Breast epithelium (tissue), 4 donors: Measurements from ENCODE around the gene ITPRID1. TPM values are rescaled to one million over a fixed set of nuclear protein-coding genes. Genes with fewer than 3 reads are reported as not detected.

Experiments used
- DNase-seq, 2 donors: peaks; one replicate each; pipeline ENCODE4 v3.0.0-alpha.2; 2019; ENCODE audit warnings: low spot score in 2 of 2
- H3K27ac ChIP-seq, 2 donors: fragments of 200-600 bp; sonication (generic) in 1 of 2; one replicate each; pipeline ENCODE4 v1.5.1; 2016 to 2019; ENCODE audit warnings: mild to moderate bottlenecking in 1 of 2
- H3K27me3 ChIP-seq, 2 donors: fragments of 200-600 bp; sonication (generic) in 1 of 2; one replicate each; pipeline versions ENCODE4 v1.5.1 to v1.6.0; 2017 to 2019; ENCODE audit warnings: control low read depth in 1 of 2, mild to moderate bottlenecking in 1 of 2
- H3K36me3 ChIP-seq: fragments of 200-600 bp; one replicate; pipeline ENCODE4 v1.5.1; 2019
- H3K4me1 ChIP-seq, 2 donors: fragments of 200-600 bp; sonication (generic); one replicate each; pipeline ENCODE4 v1.5.1; 2016 to 2019; ENCODE audit warnings: control low read depth in 1 of 2
- H3K4me3 ChIP-seq, 3 donors: fragments of 200-600 bp; sonication (generic); 1 replicate in 2 of 3; 2 replicates in 1 of 3; pipeline ENCODE4 v1.5.1; 2016 to 2019; ENCODE audit warnings: mild to moderate bottlenecking in 3 of 3, moderate library complexity in 2 of 3
- H3K9me3 ChIP-seq, 2 donors: fragments of 200-600 bp; sonication (generic) in 1 of 2; one replicate each; pipeline ENCODE4 v1.5.1; 2016 to 2019; ENCODE audit warnings: control low read depth in 1 of 2
- POLR2A ChIP-seq: fragments of 450-650 bp; IDR thresholded peaks from one replicate; pipeline ENCODE4 v1.6.1; 2016; ENCODE audit warnings: antibody characterized with exemption, mild to moderate bottlenecking, moderate library complexity
- POLR2AphosphoS5 ChIP-seq, 3 donors: sonication (generic); formaldehyde crosslinking; IDR thresholded peaks; one replicate each; pipeline ENCODE4 v1.6.1; 2017; ENCODE audit warnings: antibody characterized with exemption in 3 of 3
- intact Hi-C: fragments of 100-400 bp; cut with DNase I; formaldehyde crosslinking; loops from one replicate; pipeline ENCODE4 v1.15.1; 2023; ENCODE audit warnings: low total_unique reads
- total RNA-seq, 3 donors: library from RNA; depleted of rRNA; stranded (reverse); fragments of >200 nt; gene quantifications; one replicate each; pipeline ENCODE4 v1.1.0, GENCODE V29; 2016
- TF ChIP-seq, protein P1 (sequence below), 3 donors: fragments of 450-650 bp; IDR thresholded peaks; one replicate each; pipeline ENCODE4 v1.5.1; 2016 to 2017; ENCODE audit warnings: antibody characterized with exemption in 3 of 3, mild to moderate bottlenecking in 3 of 3, moderate library complexity in 3 of 3

The ITPRID1 gene
- total RNA-seq, 3 donors from 2014 or later = 1.6 to 2.6 TPM; not detected in 1

DNA sequence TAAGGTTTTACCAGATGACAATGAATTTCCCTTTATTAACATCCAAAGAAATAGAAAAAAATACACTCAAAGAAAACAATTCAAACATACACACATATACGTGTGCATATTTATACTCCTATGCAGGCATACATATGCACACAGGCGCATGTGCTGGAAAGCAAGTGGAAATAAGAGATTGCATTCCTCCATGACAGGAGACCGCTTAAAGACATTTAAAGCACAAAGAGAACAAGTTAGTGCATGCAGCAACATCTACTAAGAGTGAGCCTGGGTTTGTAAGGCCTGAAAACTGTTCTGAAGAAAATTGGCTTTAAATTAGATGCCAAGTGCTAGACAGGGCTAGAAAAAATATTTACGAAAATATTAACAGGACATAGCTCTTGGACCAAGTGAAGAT is 133.1 kb downstream of the ITPRID1 start:
- Histone ChIP-seq H3K4me3 (no peak overlapping the region), H3K27ac (no peak overlapping the region), H3K27me3 (no peaks in the 10 kb centered on the region), H3K9me3 (no peaks in the 10 kb centered on the region), H3K4me1 (no peaks in the 10 kb centered on the region), H3K36me3 (no peaks in the 10 kb centered on the region)
- no peak for DNase-seq
- TF ChIP-seq, protein P1, sequence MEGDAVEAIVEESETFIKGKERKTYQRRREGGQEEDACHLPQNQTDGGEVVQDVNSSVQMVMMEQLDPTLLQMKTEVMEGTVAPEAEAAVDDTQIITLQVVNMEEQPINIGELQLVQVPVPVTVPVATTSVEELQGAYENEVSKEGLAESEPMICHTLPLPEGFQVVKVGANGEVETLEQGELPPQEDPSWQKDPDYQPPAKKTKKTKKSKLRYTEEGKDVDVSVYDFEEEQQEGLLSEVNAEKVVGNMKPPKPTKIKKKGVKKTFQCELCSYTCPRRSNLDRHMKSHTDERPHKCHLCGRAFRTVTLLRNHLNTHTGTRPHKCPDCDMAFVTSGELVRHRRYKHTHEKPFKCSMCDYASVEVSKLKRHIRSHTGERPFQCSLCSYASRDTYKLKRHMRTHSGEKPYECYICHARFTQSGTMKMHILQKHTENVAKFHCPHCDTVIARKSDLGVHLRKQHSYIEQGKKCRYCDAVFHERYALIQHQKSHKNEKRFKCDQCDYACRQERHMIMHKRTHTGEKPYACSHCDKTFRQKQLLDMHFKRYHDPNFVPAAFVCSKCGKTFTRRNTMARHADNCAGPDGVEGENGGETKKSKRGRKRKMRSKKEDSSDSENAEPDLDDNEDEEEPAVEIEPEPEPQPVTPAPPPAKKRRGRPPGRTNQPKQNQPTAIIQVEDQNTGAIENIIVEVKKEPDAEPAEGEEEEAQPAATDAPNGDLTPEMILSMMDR (IDR thresholded peaks at IDR 0.05) = no peak
- TF ChIP-seq POLR2A (no peak), POLR2AphosphoS5 (IDR thresholded peaks at IDR 0.05) (no peak)
- intact Hi-C loops = no loop called here

DNA sequence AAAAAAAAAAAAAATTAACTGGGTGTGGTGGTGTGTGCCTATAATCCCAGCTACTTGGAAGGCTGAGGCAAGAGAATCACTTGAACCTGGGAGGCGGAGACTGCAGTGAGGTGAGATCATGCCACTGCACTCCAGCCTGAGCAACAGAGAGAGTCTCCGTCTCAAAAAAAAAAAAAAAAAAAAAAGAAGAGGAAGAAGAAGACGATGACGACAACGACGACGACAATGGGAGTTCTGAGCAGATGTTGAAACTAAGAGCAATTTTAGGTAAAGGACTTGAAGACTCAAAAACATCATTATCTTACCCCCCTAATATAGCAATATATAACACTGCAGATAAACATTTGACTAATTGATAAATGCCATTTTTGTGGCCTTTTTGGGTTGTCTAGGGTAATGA is 133.6 kb downstream of the ITPRID1 start:
- no peak for DNase-seq
- H3K9me3 ChIP-seq = no peaks in the 10 kb centered on the region
- H3K4me3 ChIP-seq = no peak overlapping the region
- H3K27ac ChIP-seq = no peak overlapping the region
- H3K36me3 ChIP-seq = no peaks in the 10 kb centered on the region
- intact Hi-C loops = no loop called here
- TF ChIP-seq POLR2AphosphoS5 (IDR thresholded peaks at IDR 0.05) = no peak
- TF ChIP-seq POLR2A = no peak
- TF ChIP-seq, protein P1 (IDR thresholded peaks at IDR 0.05) = no peak
- no peaks in the 10 kb centered on the region for H3K27me3 ChIP-seq
- no peaks in the 10 kb centered on the region for H3K4me1 ChIP-seq

DNA sequence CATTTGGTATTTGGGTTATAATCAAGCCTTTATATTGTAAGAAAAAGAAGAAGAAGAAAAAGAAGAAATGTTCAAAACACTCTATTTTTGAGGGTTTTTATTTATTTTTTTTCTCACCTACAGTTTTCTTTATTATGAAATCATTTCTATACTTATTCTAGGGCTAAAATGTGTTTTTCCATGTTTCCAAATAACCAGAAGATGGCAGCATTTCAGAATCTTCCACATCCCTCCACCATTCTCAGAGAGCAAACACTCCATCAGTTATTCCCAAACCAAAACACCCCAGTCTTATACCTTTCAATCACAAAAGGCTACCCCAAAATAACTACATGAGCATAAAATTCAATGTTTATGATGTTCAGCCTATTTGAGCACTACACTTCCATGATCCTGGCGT is 134.4 kb downstream of the ITPRID1 start:
- TF ChIP-seq POLR2AphosphoS5 (IDR thresholded peaks at IDR 0.05) (no peak), POLR2A (no peak)
- TF ChIP-seq, protein P1 (IDR thresholded peaks at IDR 0.05) = no peak
- no peaks in the 10 kb centered on the region for H3K4me1 ChIP-seq
- intact Hi-C loops = no loop called here
- no peaks in the 10 kb centered on the region for H3K36me3 ChIP-seq
- no peak overlapping the region for H3K27ac ChIP-seq
- no peak overlapping the region for H3K4me3 ChIP-seq
- no peak for DNase-seq
- no peaks in the 10 kb centered on the region for H3K9me3 ChIP-seq
- H3K27me3 ChIP-seq = no peaks in the 10 kb centered on the region

DNA sequence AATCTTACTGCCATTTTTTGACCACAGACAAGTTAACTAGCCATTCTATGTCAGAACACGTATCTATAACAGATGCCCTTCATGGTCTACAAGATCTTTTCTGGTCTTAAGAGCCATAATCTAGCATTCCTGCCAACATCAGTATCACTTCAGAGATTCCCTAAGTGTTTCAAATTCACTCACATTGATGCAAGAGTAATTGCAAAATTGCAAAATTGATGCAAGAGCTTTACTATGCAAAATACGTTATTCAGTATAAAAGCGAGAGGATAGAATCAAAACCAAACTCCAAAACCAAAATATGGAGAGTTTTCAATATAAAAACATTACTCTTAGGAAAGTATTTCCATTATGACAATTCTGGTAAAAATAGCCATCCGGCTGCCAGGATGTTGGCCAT is 135.0 kb downstream of the ITPRID1 start:
- TF ChIP-seq POLR2A = no peak
- H3K27me3 ChIP-seq = no peaks in the 10 kb centered on the region
- no peaks in the 10 kb centered on the region for H3K36me3 ChIP-seq
- no peak for DNase-seq
- H3K4me1 ChIP-seq = no peaks in the 10 kb centered on the region
- no peak overlapping the region for H3K4me3 ChIP-seq
- intact Hi-C loops = no loop called here
- no peaks in the 10 kb centered on the region for H3K9me3 ChIP-seq
- no peak overlapping the region for H3K27ac ChIP-seq

DNA sequence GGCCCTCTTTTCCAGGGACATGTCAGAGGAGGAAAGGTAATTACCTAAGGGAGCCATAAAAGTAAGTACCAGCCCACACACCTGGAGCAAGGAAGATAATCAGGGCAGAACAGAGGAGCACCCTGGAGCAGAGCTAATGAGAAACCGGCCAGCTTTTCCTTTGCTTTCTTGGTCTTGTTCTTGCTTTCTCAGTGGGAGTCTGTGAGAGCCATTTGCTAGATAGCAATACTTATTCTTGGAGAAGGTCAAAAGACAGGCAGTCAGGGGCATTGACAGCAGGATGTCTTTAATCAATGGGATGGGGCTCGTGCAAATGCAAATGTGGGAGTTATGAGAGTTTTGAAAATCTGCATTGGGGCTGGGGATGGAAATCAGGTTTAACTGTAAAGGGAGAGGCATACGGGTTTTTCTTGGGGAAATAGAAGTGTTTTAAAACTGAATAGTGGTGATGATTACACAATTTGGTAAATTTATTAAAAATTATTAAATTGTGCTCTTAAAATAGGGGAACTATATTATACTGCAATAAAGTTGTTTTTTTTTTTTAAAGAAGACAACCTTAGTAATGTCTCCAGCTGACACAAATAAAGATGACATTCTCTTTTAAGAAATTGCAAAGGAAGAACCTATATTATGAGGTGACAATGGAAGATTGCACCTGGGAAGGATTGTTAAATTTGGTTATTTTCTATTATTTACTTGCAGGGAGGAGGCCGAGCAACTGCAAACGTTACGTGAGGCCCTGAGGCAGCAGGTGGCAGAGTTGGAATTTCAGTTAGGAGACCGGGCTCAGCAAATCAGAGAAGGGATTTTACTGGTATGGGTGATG is 137.6 kb downstream of the ITPRID1 start:
- DNase-seq = no peak
- Histone ChIP-seq H3K4me1 (no peaks in the 10 kb centered on the region), H3K9me3 (no peaks in the 10 kb centered on the region), H3K36me3 (no peaks in the 10 kb centered on the region), H3K27ac (no peak overlapping the region), H3K4me3 (no peak overlapping the region), H3K27me3 (no peaks in the 10 kb centered on the region)
- TF ChIP-seq, protein P1 (IDR thresholded peaks at IDR 0.05) = no peak
- no peak for TF ChIP-seq POLR2A
- no peak for TF ChIP-seq POLR2AphosphoS5 (IDR thresholded peaks at IDR 0.05)
- intact Hi-C loops = loop anchor here (10.0 kb wide), 1 partner anchor 517 kb away; no protein-coding TSS in a partner anchor
